HT-29 (cell line): ENCODE results near the gene CMPK2. TPM values are rescaled to one million over a fixed set of nuclear protein-coding genes. Genes with fewer than 3 reads are reported as not detected.

Experiments
- DNase-seq: peaks from one replicate; pipeline ENCODE4 v3.0.0-alpha.2; 2015; ENCODE audit warnings: low spot score
- total RNA-seq: library from RNA; depleted of rRNA; stranded (reverse); fragments of >200 nt; shearing (Covaris generic); gene quantifications from 2 replicates; pipeline ENCODE4 v1.2.3, GENCODE V29; 2014; rRNA removed

Gene CMPK2
- total RNA-seq, 1 experiment from 2014 or later: 16.5 TPM

- no peak for DNase-seq
Observed at GRCh38 chr2:6812857-6813530, 52.7 kb downstream of the CMPK2 start.

- DNase-seq: no peak
Observed at GRCh38 chr2:6810961-6811360, 54.7 kb downstream of the CMPK2 start.

- DNase-seq: no peak
Observed at GRCh38 chr2:6808426-6808825, 57.3 kb downstream of the CMPK2 start.

GRCh38 chr2:6806604-6807003 is 59.1 kb downstream of the CMPK2 start:
- no peak for DNase-seq

- DNase-seq: no peak
Observed at GRCh38 chr2:6800553-6800952, 65.2 kb downstream of the CMPK2 start.

Other genes starting within 250 kb of the CMPK2 start
- 0.78 and 1.6 TPM in 2 replicates for gene RSAD2, start 11.9 kb upstream of the CMPK2 start, total RNA-seq
- gene RNF144A, start 51.5 kb upstream of the CMPK2 start, total RNA-seq: 0.10 and 2.0 TPM in 2 replicates